Measurements from ENCODE around the gene GEN1. TPM values are rescaled to one million over a fixed set of nuclear protein-coding genes. Genes with fewer than 3 reads are reported as not detected.
A peak's percentile ranks its signal among the peaks of the same experiment; 100 is the strongest.

Gene GEN1
- total RNA-seq, 1 donor from 2014 or later = 29.2 TPM

DNA sequence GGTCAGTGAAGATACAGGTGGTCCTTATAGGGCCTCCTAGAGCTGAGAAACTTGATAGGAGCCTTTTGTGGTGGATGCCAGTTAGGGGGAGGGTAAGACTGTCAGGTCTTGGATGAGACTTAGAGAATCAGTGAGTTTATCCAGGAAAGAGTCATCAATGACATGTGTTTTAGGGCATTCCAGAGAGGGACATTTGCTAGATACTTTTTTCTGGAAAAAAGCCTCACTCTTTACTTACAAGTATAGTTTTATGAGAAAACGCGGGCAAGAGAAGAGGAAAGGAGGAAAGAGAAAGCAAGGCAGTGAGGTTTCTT, 37.8 kb downstream of the GEN1 start:
- Mint-ChIP-seq H3K27me3 (ENCODE audit: low read depth) (peaks cover 44% of the 10 kb centered on the region), H3K9me3 (no peaks in the 10 kb centered on the region), H3K27ac (no peak overlapping the region), H3K36me3 (ENCODE audit: low read depth) (no peaks in the 10 kb centered on the region), H3K4me3 (ENCODE audit: low read depth) (no peak overlapping the region), H3K4me1 (ENCODE audit: low read depth) (peaks cover 20% of the 10 kb centered on the region)
- no peak for DNase-seq (ENCODE audit: low spot score)
- intact Hi-C loops (cut with micrococcal nuclease) = loop anchor here (5.0 kb wide), 1 partner anchor 39 kb away; the partner anchor contains the start of genes GEN1 and SMC6

DNA sequence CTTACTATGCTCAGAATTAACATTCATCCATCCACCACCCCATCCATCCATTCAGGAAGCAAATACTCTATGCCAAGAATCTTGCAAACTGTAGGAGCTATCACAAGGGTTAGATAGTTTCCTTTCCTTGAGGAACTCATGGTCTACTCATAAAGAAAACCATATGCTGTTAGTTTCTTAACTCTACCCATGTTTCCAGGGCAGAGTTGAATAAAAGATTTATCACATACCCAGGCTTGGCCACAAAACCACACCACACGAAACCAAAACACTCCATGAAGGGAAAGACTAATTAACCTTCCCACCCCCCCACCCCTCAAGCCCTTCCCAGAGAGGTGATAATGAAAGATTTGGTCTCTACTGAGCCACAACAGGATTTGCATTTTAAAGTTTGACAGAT, 38.6 kb downstream of the GEN1 start:
- no peak overlapping the region for H3K27ac Mint-ChIP-seq
- intact Hi-C loops (cut with micrococcal nuclease) = loop anchor here (5.0 kb wide), 1 partner anchor 40 kb away; the partner anchor contains the start of genes GEN1 and SMC6
- H3K4me3 Mint-ChIP-seq (ENCODE audit: low read depth) = no peak overlapping the region
- no peaks in the 10 kb centered on the region for H3K36me3 Mint-ChIP-seq (ENCODE audit: low read depth)
- peaks cover 46% of the 10 kb centered on the region for H3K27me3 Mint-ChIP-seq (ENCODE audit: low read depth)
- peaks cover 20% of the 10 kb centered on the region for H3K4me1 Mint-ChIP-seq (ENCODE audit: low read depth)
- H3K9me3 Mint-ChIP-seq = no peaks in the 10 kb centered on the region
- DNase-seq (ENCODE audit: low spot score) = no peak

DNA sequence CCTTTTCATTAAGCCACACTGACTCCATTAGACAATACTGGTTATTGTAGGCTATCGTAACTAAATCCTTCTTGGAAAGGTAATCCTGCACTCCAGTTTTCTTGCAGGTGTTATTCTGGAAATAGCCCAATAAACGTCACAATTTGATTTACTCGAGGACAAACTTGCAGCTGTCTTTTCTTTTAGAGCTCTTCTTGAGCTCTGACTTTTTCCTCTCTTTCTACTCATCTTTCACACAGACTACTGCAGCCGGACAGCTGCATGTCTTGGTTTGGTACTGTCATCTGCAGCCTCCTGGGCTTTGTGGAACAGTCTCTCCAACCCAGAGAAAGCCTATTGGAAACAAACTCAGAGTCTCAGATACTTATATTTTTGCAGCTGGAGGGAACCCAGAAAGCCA, 39.4 kb downstream of the GEN1 start:
- no peak for DNase-seq (ENCODE audit: low spot score)
- H3K9me3 Mint-ChIP-seq = no peaks in the 10 kb centered on the region
- H3K27ac Mint-ChIP-seq = peak overlapping the region; percentile 34
- peaks cover 20% of the 10 kb centered on the region for H3K4me1 Mint-ChIP-seq (ENCODE audit: low read depth)
- peaks cover 48% of the 10 kb centered on the region for H3K27me3 Mint-ChIP-seq (ENCODE audit: low read depth)
- intact Hi-C loops (cut with micrococcal nuclease) = loop anchor here (5.0 kb wide), 1 partner anchor 41 kb away; the partner anchor contains the start of genes GEN1 and SMC6
- H3K36me3 Mint-ChIP-seq (ENCODE audit: low read depth) = no peaks in the 10 kb centered on the region
- no peak overlapping the region for H3K4me3 Mint-ChIP-seq (ENCODE audit: low read depth)

DNA sequence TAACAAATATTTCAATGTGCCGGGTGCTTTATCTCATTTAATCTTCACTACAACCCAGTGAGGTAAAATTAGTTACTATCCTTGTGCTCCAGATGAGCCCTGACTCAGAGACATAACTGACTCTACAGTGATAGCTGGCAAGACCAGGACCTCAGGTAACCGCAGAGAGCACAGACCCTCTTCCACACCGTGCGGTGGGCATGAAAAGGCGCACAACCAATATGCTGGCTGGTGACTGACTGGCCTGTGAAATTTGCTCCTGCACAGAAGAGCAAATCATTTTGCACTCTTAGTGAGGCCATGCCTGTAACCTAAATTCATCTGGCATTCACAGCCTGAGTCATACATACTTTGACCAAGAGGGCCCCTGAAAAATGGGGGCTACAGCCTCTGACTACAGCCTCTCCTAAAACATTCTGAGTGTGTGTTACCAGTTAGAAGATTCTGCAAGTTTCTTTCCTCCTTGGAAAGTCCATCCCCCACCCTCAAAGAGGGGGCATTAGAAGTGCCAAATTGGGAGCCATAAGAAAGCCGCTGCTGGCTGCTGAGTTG, 39.9 kb downstream of the GEN1 start:
- no peak for DNase-seq (ENCODE audit: low spot score)
- intact Hi-C loops (cut with micrococcal nuclease) = loop anchor here (5.0 kb wide), 1 partner anchor 42 kb away; the partner anchor contains the start of genes GEN1 and SMC6
- peaks cover 20% of the 10 kb centered on the region for H3K4me1 Mint-ChIP-seq (ENCODE audit: low read depth)
- H3K9me3 Mint-ChIP-seq = no peaks in the 10 kb centered on the region
- no peak overlapping the region for H3K27ac Mint-ChIP-seq
- no peak overlapping the region for H3K4me3 Mint-ChIP-seq (ENCODE audit: low read depth)
- H3K27me3 Mint-ChIP-seq (ENCODE audit: low read depth) = peaks cover 48% of the 10 kb centered on the region
- no peaks in the 10 kb centered on the region for H3K36me3 Mint-ChIP-seq (ENCODE audit: low read depth)

DNA sequence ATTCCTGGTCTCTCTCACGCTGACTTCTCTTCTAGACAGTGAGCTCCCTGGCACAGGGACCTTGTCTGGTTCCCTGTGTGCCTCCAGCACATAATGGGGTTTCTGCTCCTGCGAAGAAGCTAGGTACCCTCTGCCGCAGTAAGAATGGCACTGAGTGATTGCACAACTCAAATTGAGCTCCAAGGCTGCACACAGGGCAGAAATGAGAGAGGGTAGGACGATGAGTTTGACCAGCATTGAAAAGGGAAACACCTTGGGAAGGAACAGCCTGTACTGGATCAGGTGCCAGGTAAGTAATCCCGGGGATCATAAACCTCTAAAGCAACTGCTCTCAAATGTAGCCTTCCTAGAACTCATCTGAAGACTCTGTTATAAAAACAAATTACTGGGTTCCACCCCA, 41.4 kb downstream of the GEN1 start:
- Mint-ChIP-seq H3K27me3 (ENCODE audit: low read depth) (peaks cover 51% of the 10 kb centered on the region), H3K36me3 (ENCODE audit: low read depth) (no peaks in the 10 kb centered on the region), H3K9me3 (no peaks in the 10 kb centered on the region), H3K4me3 (ENCODE audit: low read depth) (no peak overlapping the region), H3K4me1 (ENCODE audit: low read depth) (peaks cover 23% of the 10 kb centered on the region), H3K27ac (no peak overlapping the region)
- DNase-seq (ENCODE audit: low spot score) = no peak
- intact Hi-C loops (cut with micrococcal nuclease) = no loop called here

DNA sequence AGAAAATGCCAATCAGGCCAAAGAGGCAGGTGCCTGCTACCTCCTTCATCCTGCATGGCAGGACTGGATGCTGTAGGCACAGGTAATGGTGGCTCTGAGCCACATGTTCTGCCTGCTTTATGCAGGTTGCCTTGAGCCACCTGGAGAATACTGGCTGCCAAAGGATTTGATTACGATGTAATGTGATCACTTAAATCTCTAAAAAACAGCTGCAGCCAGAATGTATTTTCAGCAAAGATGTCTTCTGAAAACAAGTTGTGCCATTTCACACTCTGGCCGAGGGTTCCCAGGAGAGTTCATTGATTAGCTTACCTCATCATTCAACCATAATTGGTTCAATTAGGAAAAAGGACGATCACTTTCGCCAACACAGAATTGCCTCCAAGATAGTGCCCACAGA, 44.4 kb downstream of the GEN1 start:
- Mint-ChIP-seq H3K36me3 (ENCODE audit: low read depth) (no peaks in the 10 kb centered on the region), H3K4me1 (ENCODE audit: low read depth) (peaks cover 8% of the 10 kb centered on the region), H3K9me3 (no peaks in the 10 kb centered on the region), H3K4me3 (ENCODE audit: low read depth) (no peak overlapping the region), H3K27me3 (ENCODE audit: low read depth) (peaks cover 41% of the 10 kb centered on the region), H3K27ac (no peak overlapping the region)
- intact Hi-C loops (cut with micrococcal nuclease) = no loop called here
- no peak for DNase-seq (ENCODE audit: low spot score)

DNA sequence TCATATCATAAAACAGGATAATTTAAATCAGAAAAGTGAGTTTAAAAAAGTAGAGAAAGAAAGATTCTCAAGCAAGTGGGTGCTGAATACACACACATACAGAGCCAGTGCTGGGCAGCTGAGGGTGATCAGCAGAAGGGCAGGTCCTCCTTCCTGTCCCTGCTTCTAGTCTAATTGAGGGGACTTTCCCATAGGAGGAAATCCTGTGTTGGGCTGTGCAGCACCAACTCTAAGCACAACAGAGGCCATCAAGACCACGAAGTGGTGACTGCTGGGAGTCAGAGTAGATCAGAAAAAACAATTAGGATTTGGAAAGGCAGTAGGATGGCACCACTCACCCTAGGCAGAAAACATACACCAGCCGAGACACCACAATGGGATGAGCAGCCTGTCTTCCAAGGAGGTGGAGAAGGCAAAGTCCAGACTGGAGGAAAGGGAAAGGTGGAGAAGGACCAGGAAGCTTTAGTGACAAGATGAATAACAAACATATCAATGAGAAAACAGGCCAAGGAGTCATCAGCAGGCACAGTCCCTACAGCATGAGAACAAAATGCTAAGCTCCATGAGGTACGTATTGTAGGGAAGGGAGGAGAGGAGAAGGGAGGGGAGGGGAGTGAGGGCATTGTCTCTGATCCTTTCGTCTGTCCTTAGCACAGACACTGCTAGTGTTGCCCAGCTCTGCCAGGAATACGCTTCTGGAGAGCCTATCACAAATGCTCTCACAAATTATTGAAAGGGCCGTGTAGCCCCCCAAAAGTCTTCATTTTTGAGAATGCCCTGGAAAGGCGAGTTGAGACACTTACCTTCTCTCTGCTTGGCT, 45.6 kb downstream of the GEN1 start:
- Mint-ChIP-seq H3K27ac (no peak overlapping the region), H3K4me1 (ENCODE audit: low read depth) (peaks cover 3% of the 10 kb centered on the region), H3K36me3 (ENCODE audit: low read depth) (no peaks in the 10 kb centered on the region), H3K27me3 (ENCODE audit: low read depth) (peaks cover 43% of the 10 kb centered on the region), H3K9me3 (no peaks in the 10 kb centered on the region), H3K4me3 (ENCODE audit: low read depth) (no peak overlapping the region)
- intact Hi-C loops (cut with micrococcal nuclease) = no loop called here
- no peak for DNase-seq (ENCODE audit: low spot score)

DNA sequence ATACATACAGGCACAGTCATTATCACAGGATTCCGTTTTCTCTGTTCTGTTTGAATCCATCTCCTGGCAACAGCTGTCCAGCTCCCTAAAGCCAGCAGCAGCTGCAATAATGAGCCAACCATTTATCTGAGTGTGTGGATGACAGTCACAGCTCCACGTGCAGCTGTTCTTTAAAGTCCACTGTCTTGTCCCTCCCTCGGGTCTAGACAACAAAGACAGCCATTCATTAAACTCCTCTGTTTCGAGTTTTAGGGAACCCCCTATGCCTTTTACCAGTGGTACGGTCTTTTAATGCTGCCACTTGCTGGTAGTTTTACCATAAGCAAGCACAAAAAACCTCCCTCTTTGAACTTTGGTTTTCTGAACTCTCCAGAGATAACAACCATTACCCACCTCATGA, 46.3 kb downstream of the GEN1 start:
- intact Hi-C loops (cut with micrococcal nuclease) = no loop called here
- H3K36me3 Mint-ChIP-seq (ENCODE audit: low read depth) = no peaks in the 10 kb centered on the region
- H3K27me3 Mint-ChIP-seq (ENCODE audit: low read depth) = peaks cover 40% of the 10 kb centered on the region
- no peak overlapping the region for H3K4me3 Mint-ChIP-seq (ENCODE audit: low read depth)
- no peaks in the 10 kb centered on the region for H3K9me3 Mint-ChIP-seq
- peaks cover 3% of the 10 kb centered on the region for H3K4me1 Mint-ChIP-seq (ENCODE audit: low read depth)
- H3K27ac Mint-ChIP-seq = no peak overlapping the region
- no peak for DNase-seq (ENCODE audit: low spot score)

DNA sequence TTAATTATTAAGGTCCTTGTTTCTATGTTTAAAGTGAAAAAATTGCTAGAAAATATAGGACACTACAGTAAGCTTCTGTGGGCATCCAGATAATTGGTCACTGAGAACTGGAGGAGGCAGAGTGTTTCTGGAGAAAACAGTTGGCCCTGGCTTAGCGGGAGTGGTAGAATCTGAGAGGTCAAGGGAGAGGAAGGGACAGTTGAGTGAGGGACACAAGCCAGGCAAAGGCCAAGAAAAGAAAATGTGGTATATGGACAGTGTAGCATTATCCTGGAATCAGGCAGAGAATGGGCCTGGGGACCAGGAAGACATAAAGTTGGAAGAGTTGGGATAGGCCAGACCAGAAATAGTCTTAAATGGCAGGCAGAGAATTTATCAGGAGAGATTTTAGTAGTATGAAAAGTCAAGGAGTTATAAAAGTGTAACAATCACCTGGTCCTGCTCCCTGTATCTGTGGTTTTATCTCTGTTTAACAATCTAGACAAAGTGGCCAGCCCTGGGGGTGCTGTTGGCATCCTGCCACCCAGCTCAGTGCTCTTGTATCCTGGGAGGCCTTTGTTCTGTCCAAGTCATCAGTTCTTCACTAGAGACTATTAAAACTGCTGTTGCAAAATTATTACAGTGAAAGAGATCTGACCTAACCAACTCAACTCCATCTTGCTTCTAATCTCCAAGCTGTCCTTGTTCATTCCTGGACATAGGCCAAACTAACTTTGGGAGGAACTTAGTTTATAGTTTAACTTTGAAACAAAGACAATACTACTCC, 46.9 kb downstream of the GEN1 start:
- no peaks in the 10 kb centered on the region for H3K36me3 Mint-ChIP-seq (ENCODE audit: low read depth)
- no peaks in the 10 kb centered on the region for H3K9me3 Mint-ChIP-seq
- H3K4me1 Mint-ChIP-seq (ENCODE audit: low read depth) = peaks cover 3% of the 10 kb centered on the region
- no peak overlapping the region for H3K27ac Mint-ChIP-seq
- no peak for DNase-seq (ENCODE audit: low spot score)
- no peak overlapping the region for H3K4me3 Mint-ChIP-seq (ENCODE audit: low read depth)
- intact Hi-C loops (cut with micrococcal nuclease) = no loop called here
- peaks cover 35% of the 10 kb centered on the region for H3K27me3 Mint-ChIP-seq (ENCODE audit: low read depth)

DNA sequence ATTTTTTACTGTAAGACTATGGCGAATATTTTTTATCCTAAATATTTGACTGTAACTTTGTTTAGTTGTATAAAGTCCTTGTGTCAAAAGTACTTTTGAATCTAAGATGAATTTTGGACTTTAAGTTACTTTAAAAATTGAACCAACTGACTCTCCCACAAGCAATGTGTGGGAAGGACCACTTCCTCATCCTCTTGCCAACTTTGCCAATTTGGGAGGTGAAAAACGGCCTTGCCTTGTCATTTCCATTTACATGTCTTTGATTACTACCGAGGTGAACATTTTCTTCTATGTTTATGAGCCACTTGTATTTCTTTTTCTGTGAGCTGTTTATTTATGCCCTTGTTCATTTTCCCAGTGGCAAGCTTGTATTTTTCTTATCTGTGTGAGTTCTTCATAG, 49.6 kb downstream of the GEN1 start:
- no peak overlapping the region for H3K4me3 Mint-ChIP-seq (ENCODE audit: low read depth)

DNA sequence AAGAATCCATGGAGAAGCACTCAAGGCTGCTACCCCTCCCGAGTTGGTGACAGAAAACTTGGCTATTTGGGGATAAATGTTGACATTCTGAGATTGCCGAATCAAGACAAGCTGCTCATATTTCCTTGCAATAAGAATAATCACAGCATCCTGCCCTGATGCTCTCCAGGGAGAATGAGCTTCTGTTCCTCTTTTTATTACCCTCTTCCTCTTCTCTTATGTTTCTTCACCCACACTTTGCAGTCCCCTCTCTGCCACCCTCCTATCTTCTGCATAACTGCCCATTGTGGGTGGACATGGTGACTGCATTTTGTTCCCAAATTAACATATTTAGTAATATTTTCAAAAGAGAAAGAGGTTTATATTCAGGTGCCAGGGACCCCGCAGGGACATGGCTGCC, 50.4 kb downstream of the GEN1 start:
- intact Hi-C loops (cut with micrococcal nuclease) = no loop called here
- no peak overlapping the region for H3K27ac Mint-ChIP-seq
- H3K36me3 Mint-ChIP-seq (ENCODE audit: low read depth) = no peaks in the 10 kb centered on the region
- no peak overlapping the region for H3K4me3 Mint-ChIP-seq (ENCODE audit: low read depth)
- no peak for DNase-seq (ENCODE audit: low spot score)
- H3K4me1 Mint-ChIP-seq (ENCODE audit: low read depth) = peaks cover 1% of the 10 kb centered on the region
- H3K27me3 Mint-ChIP-seq (ENCODE audit: low read depth) = peaks cover 23% of the 10 kb centered on the region
- H3K9me3 Mint-ChIP-seq = no peaks in the 10 kb centered on the region

More for the DNA sequence above, 49.6 kb downstream of the GEN1 start:
- Mint-ChIP-seq H3K27me3 (ENCODE audit: low read depth) (peaks cover 25% of the 10 kb centered on the region), H3K9me3 (no peaks in the 10 kb centered on the region), H3K36me3 (ENCODE audit: low read depth) (no peaks in the 10 kb centered on the region), H3K4me1 (ENCODE audit: low read depth) (peaks cover 3% of the 10 kb centered on the region), H3K27ac (no peak overlapping the region)
- intact Hi-C loops (cut with micrococcal nuclease) = no loop called here
- DNase-seq (ENCODE audit: low spot score) = no peak

DNA sequence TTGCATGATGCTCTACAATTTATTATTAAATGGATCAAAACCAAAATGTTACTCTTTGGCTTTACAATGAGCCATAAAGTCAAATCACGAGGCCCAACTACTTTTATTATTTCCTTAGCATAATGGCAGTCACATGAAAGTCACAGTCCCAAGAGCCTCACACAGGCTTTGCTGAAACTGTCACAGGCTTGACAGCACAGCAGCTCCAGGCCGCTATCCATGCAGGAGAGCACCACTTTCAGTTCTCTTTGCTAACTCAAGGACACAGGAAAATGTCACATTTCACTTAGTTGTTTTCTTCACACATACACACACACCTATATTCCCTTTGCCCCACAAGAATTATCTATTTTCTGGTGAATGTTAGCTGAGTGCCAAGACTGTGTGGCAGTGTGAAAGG, 51.2 kb downstream of the GEN1 start:
- peaks cover 28% of the 10 kb centered on the region for H3K27me3 Mint-ChIP-seq (ENCODE audit: low read depth)
- no peak for DNase-seq (ENCODE audit: low spot score)
- H3K27ac Mint-ChIP-seq = no peak overlapping the region
- intact Hi-C loops (cut with micrococcal nuclease) = no loop called here
- no peaks in the 10 kb centered on the region for H3K9me3 Mint-ChIP-seq
- H3K4me1 Mint-ChIP-seq (ENCODE audit: low read depth) = no peaks in the 10 kb centered on the region
- no peaks in the 10 kb centered on the region for H3K36me3 Mint-ChIP-seq (ENCODE audit: low read depth)
- H3K4me3 Mint-ChIP-seq (ENCODE audit: low read depth) = no peak overlapping the region

Measured in activated T-helper 2 cell treated with anti-CD3 and anti-CD28 coated beads, Interferon-gamma antibody, Interleukin-2, Interleukin-4, amounts not matched to agents 10 μg/mL and 5 μg/mL and 100 μg/mL, durations not matched to agents 14 hours and 24 hours and 36 hours (primary cell).